Measurements from ENCODE around the gene EXOC4.

DNA sequence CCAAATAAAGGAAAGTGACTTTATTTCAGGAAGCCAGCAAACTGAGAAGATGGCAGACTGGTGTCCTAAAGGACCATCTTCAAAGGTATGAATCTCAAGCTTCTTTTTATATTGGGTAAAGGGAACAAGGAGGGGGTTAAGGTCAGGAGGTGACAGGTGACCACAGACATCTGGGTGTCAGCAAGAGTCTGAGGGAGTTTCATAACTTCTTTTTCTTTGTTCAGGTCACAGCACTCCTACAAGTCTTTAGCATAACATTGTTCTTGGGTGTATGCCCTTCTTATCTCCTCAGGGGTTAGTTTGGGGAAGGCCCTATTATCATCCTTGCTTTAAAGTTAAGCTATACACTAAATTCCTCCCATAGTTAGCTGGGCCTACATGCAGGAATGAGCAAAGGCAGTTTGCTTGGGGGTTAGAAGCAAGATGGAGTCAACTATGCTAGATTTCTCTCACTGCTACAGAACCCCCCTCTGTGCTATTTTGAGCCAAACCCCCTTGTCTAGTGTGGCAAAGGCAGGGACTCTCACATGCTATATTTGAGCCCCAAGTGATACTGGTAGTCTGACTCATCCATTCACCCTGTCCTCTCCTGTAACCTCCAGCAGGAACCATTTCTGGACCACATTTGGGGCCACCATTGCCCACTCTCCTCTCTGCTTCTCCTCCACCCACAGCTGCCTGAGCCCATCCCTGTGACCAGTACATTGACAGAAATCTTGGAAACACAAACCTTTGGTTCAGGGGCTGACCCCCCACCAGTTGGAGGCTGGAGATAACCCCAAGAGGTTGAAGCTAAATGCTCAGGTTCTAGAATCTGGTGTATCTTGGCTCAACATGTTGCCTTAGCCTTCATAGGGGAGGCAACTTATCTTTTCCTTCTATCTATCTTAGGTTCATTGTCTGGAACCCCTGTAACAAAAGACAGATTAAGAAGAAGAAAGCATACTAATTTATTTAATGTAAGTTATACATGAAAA, 818.8 kb downstream of the EXOC4 start:
- no peak for TF ChIP-seq CTCF (IDR thresholded peaks at IDR 0.05)
- no peak for TF ChIP-seq POLR2A (IDR thresholded peaks at IDR 0.05)
